ENCODE measurements around the gene PBX3. TPM values are rescaled to one million over a fixed set of nuclear protein-coding genes. Genes with fewer than 3 reads are reported as not detected.
A peak's percentile ranks its signal among the peaks of the same experiment; 100 is the strongest.

PBX3 gene
- total RNA-seq, 1 donor from 2014 or later = 71.6 TPM

DNA sequence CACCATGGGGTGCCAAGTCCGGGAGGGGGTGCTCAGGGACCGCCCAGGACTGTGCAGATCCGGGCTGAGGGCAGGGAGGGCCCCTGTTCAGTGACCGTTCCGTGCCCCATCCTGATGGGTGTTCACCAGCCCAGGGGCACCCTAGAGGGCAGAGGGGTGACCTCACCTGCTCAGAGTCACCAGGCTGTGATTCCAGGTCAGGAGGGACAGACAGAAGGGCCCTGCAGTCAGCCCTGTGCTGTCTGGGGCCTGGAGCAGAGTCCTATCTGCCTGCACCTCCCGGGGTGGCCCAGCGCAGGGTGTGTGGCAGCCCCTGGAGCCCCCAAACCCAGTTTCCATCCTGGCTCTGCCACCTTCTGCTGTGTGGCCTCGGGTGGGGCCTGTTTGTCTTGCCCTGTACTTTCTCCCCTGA, 241.9 kb downstream of the PBX3 start:
- Mint-ChIP-seq H3K36me3 (ENCODE audit: low read depth) (no peaks in the 10 kb centered on the region), H3K4me1 (peaks cover 7% of the 10 kb centered on the region), H3K27me3 (ENCODE audit: low read depth) (no peaks in the 10 kb centered on the region)

GRCh38 chr9:125989524-125990180, 242.5 kb downstream of the PBX3 start:
- no peak for DNase-seq (ENCODE audit: low read depth, low spot score)
- H3K4me1 Mint-ChIP-seq = peaks cover 7% of the 10 kb centered on the region
- TF ChIP-seq CTCF (conservative IDR thresholded peaks at IDR 0.05) = no peak
- no peaks in the 10 kb centered on the region for H3K36me3 Mint-ChIP-seq (ENCODE audit: low read depth)
- peaks cover 4% of the 10 kb centered on the region for H3K9me3 Mint-ChIP-seq
- no peaks in the 10 kb centered on the region for H3K27me3 Mint-ChIP-seq (ENCODE audit: low read depth)
- no peak overlapping the region for H3K27ac Mint-ChIP-seq (ENCODE audit: unreplicated experiment)
- no peak overlapping the region for H3K4me3 Mint-ChIP-seq

More for the DNA sequence above, 241.9 kb downstream of the PBX3 start:
- Mint-ChIP-seq H3K4me3 (no peak overlapping the region), H3K9me3 (peaks cover 4% of the 10 kb centered on the region), H3K27ac (ENCODE audit: unreplicated experiment) (no peak overlapping the region)
- DNase-seq (ENCODE audit: low read depth, low spot score) = no peak
- no peak for TF ChIP-seq CTCF (conservative IDR thresholded peaks at IDR 0.05)

DNA sequence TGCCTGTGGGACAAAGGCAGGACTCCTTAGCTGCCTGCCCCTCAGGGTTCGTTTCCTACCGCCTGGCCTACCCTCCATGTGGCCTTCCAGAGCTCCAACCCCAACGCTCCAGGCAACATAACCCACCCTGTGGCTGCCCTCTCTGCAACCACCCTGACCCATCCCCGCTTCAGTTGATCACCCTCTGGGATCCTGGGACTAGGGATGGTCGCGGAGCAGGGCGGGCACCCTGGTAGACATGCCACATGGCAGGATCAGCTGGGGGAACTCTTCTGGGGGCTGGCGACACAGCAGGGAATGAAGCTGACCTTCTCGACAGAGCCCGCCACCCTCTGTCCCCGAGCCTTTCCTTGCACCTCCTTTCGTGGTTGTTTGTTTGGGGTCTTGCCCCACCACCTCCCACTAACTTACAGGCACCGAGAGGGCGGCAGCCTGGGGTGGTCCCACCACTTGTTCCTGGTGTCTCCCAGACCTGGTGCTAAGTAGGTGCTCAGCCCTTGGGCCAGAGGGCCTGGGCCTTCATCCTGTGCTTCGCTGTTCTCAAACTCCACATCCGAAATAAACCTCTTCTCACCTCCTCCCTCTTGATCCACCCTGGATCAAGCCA, 243.1 kb downstream of the PBX3 start:
- H3K27ac Mint-ChIP-seq (ENCODE audit: unreplicated experiment) = peak overlapping the region; percentile 89
- no peaks in the 10 kb centered on the region for H3K36me3 Mint-ChIP-seq (ENCODE audit: low read depth)
- no peak for DNase-seq (ENCODE audit: low read depth, low spot score)
- peaks cover under 1% of the 10 kb centered on the region for H3K9me3 Mint-ChIP-seq
- no peaks in the 10 kb centered on the region for H3K27me3 Mint-ChIP-seq (ENCODE audit: low read depth)
- H3K4me3 Mint-ChIP-seq = peak overlapping the region; percentile 24
- TF ChIP-seq CTCF (conservative IDR thresholded peaks at IDR 0.05) = no peak
- peaks cover 7% of the 10 kb centered on the region for H3K4me1 Mint-ChIP-seq

- Mint-ChIP-seq H3K9me3 (no peaks in the 10 kb centered on the region), H3K27me3 (ENCODE audit: low read depth) (no peaks in the 10 kb centered on the region), H3K4me1 (peaks cover 7% of the 10 kb centered on the region), H3K4me3 (peak overlapping the region; percentile 24), H3K36me3 (ENCODE audit: low read depth) (no peaks in the 10 kb centered on the region), H3K27ac (ENCODE audit: unreplicated experiment) (peak overlapping the region; percentile 89)
- DNase-seq (ENCODE audit: low read depth, low spot score) = no peak
- no peak for TF ChIP-seq CTCF (conservative IDR thresholded peaks at IDR 0.05)
Observed at GRCh38 chr9:125990793-125991220, 243.6 kb downstream of the PBX3 start.

DNA sequence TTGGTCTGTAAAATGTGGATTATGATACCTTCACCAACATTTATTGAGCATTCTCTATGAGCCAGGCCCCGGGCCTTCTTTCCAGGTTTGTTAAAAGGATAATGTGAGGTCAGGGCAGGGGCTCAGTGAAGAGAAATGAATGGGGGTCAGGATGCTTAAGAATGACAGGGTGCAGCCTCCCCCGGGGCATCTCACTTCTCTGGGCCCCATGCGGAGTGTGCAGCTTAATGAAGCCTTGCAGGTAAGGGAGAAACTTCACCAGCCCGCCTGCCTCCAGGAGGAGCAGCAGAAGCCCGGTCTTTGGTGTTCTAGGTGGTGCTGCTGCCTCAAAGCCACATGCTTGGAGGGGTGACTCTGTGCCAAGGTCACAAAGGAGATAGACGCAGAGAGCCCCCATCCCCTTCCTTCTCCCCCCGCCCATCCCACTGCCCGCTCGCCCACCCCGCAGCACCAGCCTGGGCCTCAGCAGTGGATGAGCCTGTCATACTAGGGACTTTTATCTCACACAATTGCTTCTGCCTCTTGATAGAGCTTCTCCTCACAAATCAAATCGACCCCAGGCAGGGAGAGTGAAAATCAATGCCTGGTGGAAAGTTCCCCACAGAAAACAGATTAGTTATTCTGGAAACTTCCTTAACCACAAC, 244.8 kb downstream of the PBX3 start:
- Mint-ChIP-seq H3K27ac (ENCODE audit: unreplicated experiment) (no peak overlapping the region), H3K4me1 (peaks cover 11% of the 10 kb centered on the region), H3K9me3 (no peaks in the 10 kb centered on the region), H3K4me3 (no peak overlapping the region), H3K36me3 (ENCODE audit: low read depth) (no peaks in the 10 kb centered on the region), H3K27me3 (ENCODE audit: low read depth) (no peaks in the 10 kb centered on the region)
- TF ChIP-seq CTCF (conservative IDR thresholded peaks at IDR 0.05) = no peak
- DNase-seq (ENCODE audit: low read depth, low spot score) = no peak
